Measurements from ENCODE around the gene NAPB.

GRCh38 chr20:23415959-23416583 is 5.2 kb downstream of the NAPB start:
- TF ChIP-seq CTCF (IDR thresholded peaks at IDR 0.05) (no peak), GATA3 (IDR thresholded peaks at IDR 0.05; ENCODE audit: borderline replicate concordance) (no peak), CHD2 (IDR thresholded peaks at IDR 0.05; ENCODE audit: low read length, partially characterized antibody) (no peak), MYC (IDR thresholded peaks at IDR 0.05; ENCODE audit: borderline replicate concordance, low read length) (no peak), JUN (IDR thresholded peaks at IDR 0.05) (no peak), ELK1 (IDR thresholded peaks at IDR 0.05; ENCODE audit: low read depth, low read length) (no peak), RAD21 (conservative IDR thresholded peaks at IDR 0.05 in 1 of 2, IDR thresholded peaks at IDR 0.05 in 1 of 2) (no peak), EP300 (IDR thresholded peaks at IDR 0.05) (no peak), POLR2A (IDR thresholded peaks at IDR 0.05; ENCODE audit: low read length) (no peak), KDM1A (IDR thresholded peaks at IDR 0.05; ENCODE audit: low read depth) (no peak), RFX5 (IDR thresholded peaks at IDR 0.05) (no peak), MAZ (IDR thresholded peaks at IDR 0.05; ENCODE audit: borderline replicate concordance, low read depth, low read length) (no peak)
- TF ChIP-seq, protein P1, sequence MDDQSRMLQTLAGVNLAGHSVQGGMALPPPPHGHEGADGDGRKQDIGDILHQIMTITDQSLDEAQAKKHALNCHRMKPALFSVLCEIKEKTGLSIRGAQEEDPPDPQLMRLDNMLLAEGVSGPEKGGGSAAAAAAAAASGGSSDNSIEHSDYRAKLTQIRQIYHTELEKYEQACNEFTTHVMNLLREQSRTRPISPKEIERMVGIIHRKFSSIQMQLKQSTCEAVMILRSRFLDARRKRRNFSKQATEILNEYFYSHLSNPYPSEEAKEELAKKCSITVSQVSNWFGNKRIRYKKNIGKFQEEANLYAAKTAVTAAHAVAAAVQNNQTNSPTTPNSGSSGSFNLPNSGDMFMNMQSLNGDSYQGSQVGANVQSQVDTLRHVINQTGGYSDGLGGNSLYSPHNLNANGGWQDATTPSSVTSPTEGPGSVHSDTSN (IDR thresholded peaks at IDR 0.05): no peak

All from A549 (cell line).